Loucy (cell line): ENCODE results near the gene SHCBP1L.
"Not testable (repeated sequence)": the region's sequence is repeated elsewhere in the genome, so short reads cannot be mapped to it uniquely, and the experiment has no call there.

Source experiments
- H2AFZ ChIP-seq: fragments of 200-600 bp; sonication (generic); 2 replicates; pipeline ENCODE4 v1.6.0; 2016; ENCODE audit warnings: antibody characterized with exemption, mild to moderate bottlenecking, low read length, moderate library complexity
- H3F3A ChIP-seq: fragments of 200-600 bp; 2 replicates; pipeline ENCODE4 v1.6.0; 2016; ENCODE audit warnings: antibody characterized with exemption, low read depth, mild to moderate bottlenecking
- H3K27me3 ChIP-seq: fragments of 200-600 bp; sonication (generic); 2 replicates; pipeline ENCODE4 v1.6.1; 2014; ENCODE audit warnings: low read length, mild to moderate bottlenecking; ENCODE audit not compliant: insufficient read depth, poor library complexity, severe bottlenecking
- H3K36me3 ChIP-seq: fragments of 200-600 bp; sonication (generic); 2 replicates; pipeline ENCODE4 v1.6.1; 2016; ENCODE audit warnings: low read length; ENCODE audit not compliant: insufficient read depth
- H3K4me1 ChIP-seq: fragments of 200-600 bp; sonication (generic); 2 replicates; pipeline ENCODE4 v1.5.1; 2014; ENCODE audit warnings: low read length, mild to moderate bottlenecking; ENCODE audit not compliant: insufficient read depth, poor library complexity, severe bottlenecking
- H3K4me2 ChIP-seq: fragments of 200-600 bp; sonication (generic); 2 replicates; pipeline ENCODE4 v1.6.0; 2014; ENCODE audit warnings: antibody characterized with exemption, low read length, low read depth, mild to moderate bottlenecking; ENCODE audit not compliant: poor library complexity, severe bottlenecking
- H3K4me3 ChIP-seq: fragments of 200-600 bp; sonication (generic); 2 replicates; pipeline ENCODE4 v1.5.1; 2014; ENCODE audit warnings: low read length, mild to moderate bottlenecking, mixed read lengths; ENCODE audit not compliant: poor library complexity, severe bottlenecking
- H3K79me2 ChIP-seq: fragments of 200-600 bp; sonication (generic); 2 replicates; pipeline ENCODE4 v1.6.1; 2014; ENCODE audit warnings: low read length; ENCODE audit not compliant: insufficient read depth
- H3K9ac ChIP-seq: fragments of 200-600 bp; sonication (generic); 2 replicates; pipeline ENCODE4 v1.6.0; 2014; ENCODE audit warnings: mild to moderate bottlenecking, low read depth, low read length, moderate library complexity; ENCODE audit not compliant: poor library complexity, severe bottlenecking
- H3K9me2 ChIP-seq: fragments of 200-600 bp; sonication (generic); replicated peaks from 2 replicates; pipeline ENCODE4 v1.6.1; 2016; ENCODE audit warnings: low read depth, low read length, mixed read lengths
- H3K9me3 ChIP-seq: fragments of 200-600 bp; sonication (generic); 2 replicates; pipeline ENCODE4 v1.6.1; 2014; ENCODE audit warnings: mild to moderate bottlenecking, antibody characterized with exemption, low read length, low read depth; ENCODE audit not compliant: insufficient read depth
- H4K20me1 ChIP-seq: fragments of 200-600 bp; sonication (generic); 2 replicates; pipeline ENCODE4 v1.6.0; 2014; ENCODE audit warnings: antibody characterized with exemption, low read length, mild to moderate bottlenecking; ENCODE audit not compliant: insufficient read depth, poor library complexity, severe bottlenecking
- EZH2phosphoT487 ChIP-seq: fragments of 200-600 bp; IDR thresholded peaks from 2 replicates; pipeline ENCODE4 v1.6.1; 2018; ENCODE audit warnings: antibody characterized with exemption, mild to moderate bottlenecking, moderate library complexity, borderline replicate concordance
- TF ChIP-seq, protein P1 (sequence below): fragments of 200-600 bp; sonication (generic); conservative IDR thresholded peaks from 2 replicates; pipeline ENCODE4 v1.5.1; 2014; ENCODE audit warnings: mild to moderate bottlenecking, antibody characterized with exemption, low read length

SHCBP1L gene

DNA sequence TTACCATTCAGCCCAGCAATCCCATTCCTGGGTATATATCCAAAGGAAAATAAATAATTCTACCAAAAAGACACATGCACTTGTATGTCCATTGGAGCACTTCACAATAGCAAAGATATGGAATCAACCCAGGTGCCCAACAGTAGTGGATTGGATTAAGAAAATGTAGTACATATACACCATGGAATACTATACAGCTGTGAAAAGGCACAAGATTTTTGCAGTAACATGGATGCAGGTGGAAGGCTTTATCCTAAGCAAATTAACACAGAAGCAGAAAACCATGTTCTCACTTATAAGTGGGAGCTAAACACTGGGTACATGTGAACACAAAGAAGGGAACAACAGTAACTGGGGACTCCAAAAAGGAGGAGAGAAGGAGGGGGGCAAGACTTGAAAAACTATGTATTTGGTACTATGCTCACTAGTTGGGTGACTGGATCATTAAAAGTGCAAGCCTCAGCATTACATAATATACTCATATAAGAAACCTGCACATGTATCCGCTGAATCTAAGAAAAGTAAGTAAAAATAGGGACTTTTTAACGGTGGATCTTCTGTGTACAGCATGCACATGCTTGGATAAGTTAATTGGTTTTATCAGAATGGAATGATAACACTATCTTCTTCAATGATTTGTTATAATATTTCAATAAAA, 3.9 kb upstream of the SHCBP1L start:
- TF ChIP-seq EZH2phosphoT487 = no peak
- TF ChIP-seq, protein P1, sequence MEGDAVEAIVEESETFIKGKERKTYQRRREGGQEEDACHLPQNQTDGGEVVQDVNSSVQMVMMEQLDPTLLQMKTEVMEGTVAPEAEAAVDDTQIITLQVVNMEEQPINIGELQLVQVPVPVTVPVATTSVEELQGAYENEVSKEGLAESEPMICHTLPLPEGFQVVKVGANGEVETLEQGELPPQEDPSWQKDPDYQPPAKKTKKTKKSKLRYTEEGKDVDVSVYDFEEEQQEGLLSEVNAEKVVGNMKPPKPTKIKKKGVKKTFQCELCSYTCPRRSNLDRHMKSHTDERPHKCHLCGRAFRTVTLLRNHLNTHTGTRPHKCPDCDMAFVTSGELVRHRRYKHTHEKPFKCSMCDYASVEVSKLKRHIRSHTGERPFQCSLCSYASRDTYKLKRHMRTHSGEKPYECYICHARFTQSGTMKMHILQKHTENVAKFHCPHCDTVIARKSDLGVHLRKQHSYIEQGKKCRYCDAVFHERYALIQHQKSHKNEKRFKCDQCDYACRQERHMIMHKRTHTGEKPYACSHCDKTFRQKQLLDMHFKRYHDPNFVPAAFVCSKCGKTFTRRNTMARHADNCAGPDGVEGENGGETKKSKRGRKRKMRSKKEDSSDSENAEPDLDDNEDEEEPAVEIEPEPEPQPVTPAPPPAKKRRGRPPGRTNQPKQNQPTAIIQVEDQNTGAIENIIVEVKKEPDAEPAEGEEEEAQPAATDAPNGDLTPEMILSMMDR = no peak
- Histone ChIP-seq H3K4me3 (no peak overlapping the region), H4K20me1 (no peaks in the 10 kb centered on the region), H2AFZ (no peak overlapping the region), H3K79me2 (no peaks in the 10 kb centered on the region), H3K4me1 (no peaks in the 10 kb centered on the region), H3K27me3 (no peaks in the 10 kb centered on the region), H3K4me2 (no peak overlapping the region), H3K9me2 (no peaks in the 10 kb centered on the region), H3K9ac (no peak overlapping the region), H3K9me3 (no peaks in the 10 kb centered on the region), H3K36me3 (no peaks in the 10 kb centered on the region), H3F3A (no peaks in the 10 kb centered on the region)

DNA sequence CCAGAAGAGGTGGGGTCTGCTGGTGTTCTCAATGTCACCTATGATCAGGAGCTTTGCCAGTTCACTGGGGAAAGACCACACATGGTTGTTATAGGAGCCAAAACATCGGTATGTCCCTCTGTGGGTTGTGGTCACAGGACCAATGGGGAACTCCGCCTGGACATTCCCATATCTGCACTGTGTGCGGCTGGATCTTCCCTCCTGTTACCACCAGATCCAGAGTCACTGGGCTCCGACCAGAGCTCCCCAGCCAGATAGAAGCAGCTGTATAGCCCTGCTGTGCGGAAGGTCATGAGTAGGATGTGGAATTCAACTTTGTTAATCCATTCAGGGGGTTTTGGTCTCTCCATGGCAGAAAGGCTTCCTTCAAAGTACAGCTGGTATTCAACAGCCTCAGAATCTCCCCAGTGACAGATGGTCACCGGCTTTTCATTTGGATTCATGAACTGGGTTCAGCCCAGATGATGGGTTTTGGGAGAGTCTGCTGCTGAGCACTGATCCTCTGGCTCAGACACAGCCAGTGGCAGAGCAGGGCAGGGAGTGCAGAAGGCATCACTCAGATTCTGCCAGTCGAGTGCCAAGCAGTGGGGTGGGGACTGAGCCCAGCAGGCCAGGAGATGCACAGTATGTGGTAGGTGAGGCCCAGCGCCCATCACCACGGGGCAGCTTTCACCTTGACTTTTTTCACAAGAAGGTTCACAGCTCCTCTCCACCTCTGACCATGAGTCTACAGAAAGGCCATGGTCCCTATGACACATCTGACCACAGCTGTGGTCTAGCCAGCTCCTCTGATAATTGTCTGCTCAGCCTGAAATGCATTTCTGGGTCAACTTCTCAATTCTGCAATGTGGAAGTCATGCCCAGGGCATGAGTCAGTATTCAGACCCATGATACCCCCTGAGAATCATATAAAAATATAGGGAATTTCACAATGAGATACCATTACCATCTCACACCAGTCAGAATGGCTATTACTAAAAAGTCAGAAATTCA, 2.9 kb upstream of the SHCBP1L start:
- no peak overlapping the region for H3K4me2 ChIP-seq

DNA sequence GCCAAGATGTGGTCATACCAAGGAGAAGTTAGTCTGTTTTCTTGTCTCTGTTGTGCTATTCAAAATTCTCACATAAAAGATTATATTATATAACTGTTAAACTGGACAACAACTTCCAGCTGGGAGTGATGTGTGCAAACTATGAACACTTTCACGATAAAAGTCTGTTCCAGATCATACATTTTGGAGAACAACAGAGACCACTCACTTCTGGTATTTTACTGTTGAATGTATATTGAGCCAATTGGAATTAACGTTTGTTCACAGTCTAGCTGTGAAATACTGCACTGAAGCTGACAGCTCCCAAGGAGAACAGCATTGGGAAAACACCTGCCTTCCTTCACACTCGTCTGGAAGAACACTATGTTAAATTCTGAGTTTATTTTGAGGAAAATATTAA, 860 bp upstream of the SHCBP1L start:
- Histone ChIP-seq H3K4me2 (no peak overlapping the region), H3K9me2 (no peaks in the 10 kb centered on the region), H3K27me3 (no peaks in the 10 kb centered on the region), H3K9ac (no peak overlapping the region), H3K79me2 (no peaks in the 10 kb centered on the region), H3K9me3 (no peaks in the 10 kb centered on the region), H3K36me3 (no peaks in the 10 kb centered on the region), H2AFZ (no peak overlapping the region), H3K4me1 (no peaks in the 10 kb centered on the region), H3F3A (no peaks in the 10 kb centered on the region), H3K4me3 (no peak overlapping the region), H4K20me1 (no peaks in the 10 kb centered on the region)
- TF ChIP-seq, protein P1 = no peak
- TF ChIP-seq EZH2phosphoT487 = no peak

More for the DNA sequence above, 2.9 kb upstream of the SHCBP1L start:
- Histone ChIP-seq H4K20me1 (no peaks in the 10 kb centered on the region), H3K79me2 (no peaks in the 10 kb centered on the region), H3K9ac (no peak overlapping the region), H3K9me3 (no peaks in the 10 kb centered on the region), H3K4me3 (no peak overlapping the region), H2AFZ (no peak overlapping the region), H3K4me1 (no peaks in the 10 kb centered on the region), H3K27me3 (no peaks in the 10 kb centered on the region), H3K36me3 (no peaks in the 10 kb centered on the region), H3K9me2 (no peaks in the 10 kb centered on the region), H3F3A (no peaks in the 10 kb centered on the region)
- no peak for TF ChIP-seq EZH2phosphoT487
- TF ChIP-seq, protein P1 = no peak

DNA sequence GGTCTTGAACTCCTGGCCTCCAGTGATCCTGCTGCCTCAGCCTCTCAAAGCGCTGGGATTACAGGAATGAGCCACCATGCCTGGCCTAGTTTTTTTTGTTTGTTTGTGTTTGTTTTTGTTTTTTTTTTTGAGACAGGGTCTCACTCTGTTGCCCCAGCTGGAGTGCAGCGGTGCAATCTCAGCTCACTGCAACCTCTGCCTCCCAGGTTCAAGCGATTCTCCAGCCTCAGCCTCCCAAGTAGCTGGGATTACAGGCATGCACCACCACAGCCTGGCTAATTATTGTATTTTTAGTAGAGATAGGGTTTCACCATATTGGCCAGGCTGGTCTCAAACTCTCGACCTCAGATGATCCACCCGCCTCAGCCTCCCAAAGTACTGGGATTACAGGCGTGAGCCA, 9.6 kb downstream of the SHCBP1L start:
- H3K27me3 ChIP-seq = not testable (repeated sequence)

DNA sequence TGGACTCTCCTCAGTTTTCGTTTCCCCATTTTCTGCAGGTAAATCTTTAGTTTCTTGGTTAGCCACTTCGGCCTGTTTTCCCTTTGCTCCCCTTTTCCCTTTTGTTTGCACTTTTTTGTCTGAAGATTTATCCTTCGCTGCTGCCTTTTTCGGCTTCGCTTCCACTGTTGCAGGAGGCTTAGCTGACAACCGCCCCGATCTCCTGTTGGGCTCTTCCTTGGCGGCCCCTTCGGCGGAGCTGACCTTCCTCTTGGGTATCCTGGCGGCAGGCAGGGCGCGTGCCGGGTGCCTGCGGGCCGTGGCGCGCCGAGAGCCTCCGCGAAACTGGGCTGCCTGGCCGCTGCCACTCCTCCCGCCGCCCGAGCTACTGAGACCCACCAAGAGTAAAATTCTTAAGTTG, 10.8 kb downstream of the SHCBP1L start:
- H3K9me2 ChIP-seq, H3K4me1 ChIP-seq, H2AFZ ChIP-seq, H3F3A ChIP-seq, H3K36me3 ChIP-seq, H3K27me3 ChIP-seq, H4K20me1 ChIP-seq, H3K9me3 ChIP-seq, H3K79me2 ChIP-seq, H3K9ac ChIP-seq, H3K4me3 ChIP-seq, H3K4me2 ChIP-seq: not testable (repeated sequence)

More for the DNA sequence above, 9.6 kb downstream of the SHCBP1L start:
- H3K9me3 ChIP-seq, H3K9me2 ChIP-seq, H3K36me3 ChIP-seq, H3K79me2 ChIP-seq, H4K20me1 ChIP-seq, H3K9ac ChIP-seq, H3K4me3 ChIP-seq, H3K4me1 ChIP-seq, H2AFZ ChIP-seq, H3F3A ChIP-seq, H3K4me2 ChIP-seq: not testable (repeated sequence)
